ENCODE measurements around the gene RARB. TPM values are rescaled to one million over a fixed set of nuclear protein-coding genes. Genes with fewer than 3 reads are reported as not detected.

The RARB gene
- total RNA-seq, 1 donor from 2014 or later = 0.26 TPM

DNA sequence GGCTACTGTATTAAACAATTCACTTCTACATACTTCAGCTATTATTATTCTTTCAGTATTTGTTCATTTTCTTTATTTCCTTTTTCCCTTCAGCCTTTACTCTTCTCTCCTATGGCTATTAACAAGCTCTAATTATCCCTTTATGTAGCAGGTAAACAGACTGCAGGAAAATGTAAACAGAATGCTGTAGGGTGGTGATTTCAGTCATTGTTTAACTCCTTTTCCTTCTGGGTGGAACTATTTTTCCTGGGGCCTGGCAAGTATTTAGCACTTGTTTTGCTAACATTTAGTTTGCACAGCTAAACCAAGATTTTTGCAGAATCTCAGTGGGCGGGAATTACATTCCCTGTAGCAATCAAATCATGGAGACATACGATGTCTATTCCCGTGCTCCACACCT, 14.4 kb downstream of the RARB start:
- Histone ChIP-seq H3K27me3 (ENCODE audit: control insufficient read depth, insufficient read depth, low read length) (no peaks in the 10 kb centered on the region), H3K4me3 (ENCODE audit: low read depth, low read length) (no peak overlapping the region), H3K36me3 (ENCODE audit: control insufficient read depth, insufficient read depth, low read length) (no peaks in the 10 kb centered on the region)
- FAIRE-seq (no peak), DNase-seq (ENCODE audit: low read depth) (no peak)
- TF ChIP-seq, protein P1, sequence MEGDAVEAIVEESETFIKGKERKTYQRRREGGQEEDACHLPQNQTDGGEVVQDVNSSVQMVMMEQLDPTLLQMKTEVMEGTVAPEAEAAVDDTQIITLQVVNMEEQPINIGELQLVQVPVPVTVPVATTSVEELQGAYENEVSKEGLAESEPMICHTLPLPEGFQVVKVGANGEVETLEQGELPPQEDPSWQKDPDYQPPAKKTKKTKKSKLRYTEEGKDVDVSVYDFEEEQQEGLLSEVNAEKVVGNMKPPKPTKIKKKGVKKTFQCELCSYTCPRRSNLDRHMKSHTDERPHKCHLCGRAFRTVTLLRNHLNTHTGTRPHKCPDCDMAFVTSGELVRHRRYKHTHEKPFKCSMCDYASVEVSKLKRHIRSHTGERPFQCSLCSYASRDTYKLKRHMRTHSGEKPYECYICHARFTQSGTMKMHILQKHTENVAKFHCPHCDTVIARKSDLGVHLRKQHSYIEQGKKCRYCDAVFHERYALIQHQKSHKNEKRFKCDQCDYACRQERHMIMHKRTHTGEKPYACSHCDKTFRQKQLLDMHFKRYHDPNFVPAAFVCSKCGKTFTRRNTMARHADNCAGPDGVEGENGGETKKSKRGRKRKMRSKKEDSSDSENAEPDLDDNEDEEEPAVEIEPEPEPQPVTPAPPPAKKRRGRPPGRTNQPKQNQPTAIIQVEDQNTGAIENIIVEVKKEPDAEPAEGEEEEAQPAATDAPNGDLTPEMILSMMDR (IDR thresholded peaks at IDR 0.05; ENCODE audit: insufficient read depth, low read length, severe bottlenecking) = no peak

DNA sequence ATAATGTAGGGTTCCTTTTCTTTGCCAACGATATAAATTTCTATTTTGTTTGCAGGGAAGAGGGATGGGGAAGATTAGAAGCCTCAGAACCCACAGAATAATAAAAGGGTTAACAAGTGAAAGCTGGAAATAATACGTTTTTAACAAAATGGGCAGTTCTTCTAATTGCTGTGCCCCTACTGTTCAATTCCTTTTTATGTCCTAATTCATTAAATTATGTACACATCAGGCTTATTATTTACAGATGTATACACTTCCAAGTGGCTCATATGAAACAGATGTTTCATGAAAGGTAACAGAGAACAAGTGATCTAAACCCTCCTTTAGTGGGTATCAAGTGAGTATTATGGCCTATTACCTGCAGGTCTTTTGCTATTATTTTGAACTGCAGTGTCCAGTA, 16.2 kb downstream of the RARB start:
- TF ChIP-seq, protein P1 (IDR thresholded peaks at IDR 0.05; ENCODE audit: insufficient read depth, low read length, severe bottlenecking) = no peak
- H3K4me3 ChIP-seq (ENCODE audit: low read depth, low read length) = no peak overlapping the region
- DNase-seq (ENCODE audit: low read depth) = no peak
- no peaks in the 10 kb centered on the region for H3K27me3 ChIP-seq (ENCODE audit: control insufficient read depth, insufficient read depth, low read length)
- no peaks in the 10 kb centered on the region for H3K36me3 ChIP-seq (ENCODE audit: control insufficient read depth, insufficient read depth, low read length)
- FAIRE-seq = no peak

DNA sequence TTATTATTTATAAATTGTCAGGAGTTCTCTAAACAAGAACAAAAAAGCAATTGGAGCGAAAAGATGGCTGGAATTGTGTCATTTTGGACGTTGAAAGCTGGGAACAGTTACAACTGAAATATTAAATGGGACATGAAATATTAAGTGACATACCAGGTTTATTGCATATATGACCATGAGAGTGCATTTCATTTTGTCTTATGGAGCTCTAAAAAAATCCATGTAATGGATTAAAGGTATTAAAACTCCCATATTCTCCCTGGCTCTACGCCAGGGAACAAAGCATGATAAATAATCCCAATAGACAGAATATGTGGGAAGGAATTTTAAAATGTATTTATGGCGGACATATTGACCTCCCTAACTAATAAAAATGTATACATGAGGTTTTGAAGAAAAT, 17.7 kb downstream of the RARB start:
- Histone ChIP-seq H3K27me3 (ENCODE audit: control insufficient read depth, insufficient read depth, low read length) (no peaks in the 10 kb centered on the region), H3K4me3 (ENCODE audit: low read depth, low read length) (no peak overlapping the region), H3K36me3 (ENCODE audit: control insufficient read depth, insufficient read depth, low read length) (no peaks in the 10 kb centered on the region)
- FAIRE-seq = no peak
- no peak for DNase-seq (ENCODE audit: low read depth)
- TF ChIP-seq, protein P1 (IDR thresholded peaks at IDR 0.05; ENCODE audit: insufficient read depth, low read length, severe bottlenecking) = no peak

DNA sequence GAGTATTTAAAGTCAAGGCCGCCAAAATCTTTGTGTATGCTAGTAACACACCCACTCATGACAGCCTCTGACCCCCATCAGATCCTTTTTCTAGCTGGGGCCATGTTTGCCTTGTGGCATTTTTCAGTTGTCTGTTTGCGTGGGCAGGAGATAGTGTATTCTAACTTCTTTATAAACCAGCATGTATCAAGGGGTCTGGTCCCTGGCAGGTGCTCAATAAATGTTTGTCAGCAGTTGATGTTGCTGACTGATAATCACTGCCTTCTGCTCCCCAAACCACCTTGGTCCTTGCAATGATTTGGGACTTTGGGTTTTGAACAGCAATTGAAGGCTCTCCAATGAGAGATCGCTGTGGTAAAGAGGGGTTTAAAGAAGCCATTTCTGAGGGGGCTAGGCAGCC, 19.2 kb downstream of the RARB start:
- FAIRE-seq (no peak), DNase-seq (ENCODE audit: low read depth) (no peak)
- H3K4me3 ChIP-seq (ENCODE audit: low read depth, low read length) = no peak overlapping the region
- TF ChIP-seq, protein P1 (IDR thresholded peaks at IDR 0.05; ENCODE audit: insufficient read depth, low read length, severe bottlenecking) = no peak
- H3K36me3 ChIP-seq (ENCODE audit: control insufficient read depth, insufficient read depth, low read length) = no peaks in the 10 kb centered on the region
- no peaks in the 10 kb centered on the region for H3K27me3 ChIP-seq (ENCODE audit: control insufficient read depth, insufficient read depth, low read length)

DNA sequence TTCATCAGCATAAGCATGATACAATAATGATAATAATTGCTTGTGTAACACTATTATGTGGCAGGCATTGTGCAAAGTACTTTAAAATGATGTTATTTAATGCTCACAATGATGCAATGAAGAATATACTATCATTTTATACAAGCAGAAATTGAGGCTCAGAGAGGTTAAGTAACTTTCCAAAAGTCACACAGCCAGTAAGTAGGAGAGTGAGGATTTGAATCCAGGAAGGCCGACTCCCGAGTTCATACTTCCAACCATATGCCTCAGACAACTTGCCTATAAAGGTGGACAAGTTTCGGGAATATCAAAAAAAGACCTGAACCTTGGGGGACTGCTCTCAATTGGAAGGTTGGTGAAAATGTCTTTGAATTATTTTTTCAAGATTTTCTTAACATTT, 19.9 kb downstream of the RARB start:
- FAIRE-seq (no peak), DNase-seq (ENCODE audit: low read depth) (no peak)
- no peaks in the 10 kb centered on the region for H3K36me3 ChIP-seq (ENCODE audit: control insufficient read depth, insufficient read depth, low read length)
- TF ChIP-seq, protein P1 (IDR thresholded peaks at IDR 0.05; ENCODE audit: insufficient read depth, low read length, severe bottlenecking) = no peak
- H3K4me3 ChIP-seq (ENCODE audit: low read depth, low read length) = no peak overlapping the region
- H3K27me3 ChIP-seq (ENCODE audit: control insufficient read depth, insufficient read depth, low read length) = no peaks in the 10 kb centered on the region
